H9 (cell line): ENCODE data around the gene ELAVL1. TPM values are rescaled to one million over a fixed set of nuclear protein-coding genes. Genes with fewer than 3 reads are reported as not detected.

Experiments used
- DNase-seq: peaks from one replicate; pipeline ENCODE4 v3.0.0-alpha.2; 2017
- H2AFZ ChIP-seq: one replicate; pipeline ENCODE4 v1.6.1; 2013; ENCODE audit warnings: mild to moderate bottlenecking, low read length, control low read depth, moderate library complexity
- H2AK5ac ChIP-seq: 2 replicates; pipeline ENCODE4 v1.6.1; 2013; ENCODE audit warnings: low read length, control low read depth, mixed read lengths; ENCODE audit not compliant: insufficient read length
- H2BK120ac ChIP-seq: one replicate; pipeline ENCODE4 v1.6.1; 2013; ENCODE audit warnings: low read depth, mild to moderate bottlenecking, low read length, control low read depth, inconsistent platforms; ENCODE audit not compliant: poor library complexity, severe bottlenecking
- H2BK12ac ChIP-seq: 2 replicates; pipeline ENCODE4 v1.6.1; 2013; ENCODE audit warnings: low read length, control low read depth, mixed read lengths, low read depth; ENCODE audit not compliant: insufficient read length
- H2BK15ac ChIP-seq: 2 replicates; pipeline ENCODE4 v1.6.1; 2013; ENCODE audit warnings: low read depth, low read length, control low read depth
- H2BK20ac ChIP-seq: one replicate; pipeline ENCODE4 v1.6.1; 2013; ENCODE audit warnings: low read depth, mild to moderate bottlenecking, low read length, control low read depth, inconsistent platforms; ENCODE audit not compliant: poor library complexity, severe bottlenecking
- H2BK5ac ChIP-seq: 2 replicates; pipeline ENCODE4 v1.6.1; 2013; ENCODE audit warnings: low read length, control low read depth, mixed read lengths; ENCODE audit not compliant: insufficient read length
- H3K14ac ChIP-seq: 2 replicates; pipeline ENCODE4 v1.6.1; 2013; ENCODE audit warnings: low read length, control low read depth; ENCODE audit not compliant: insufficient read depth
- H3K18ac ChIP-seq: 2 replicates; pipeline ENCODE4 v1.6.1; 2013; ENCODE audit warnings: low read depth, mild to moderate bottlenecking, mixed read lengths, low read length, control low read depth; ENCODE audit not compliant: insufficient read length
- H3K23ac ChIP-seq: 2 replicates; pipeline ENCODE4 v1.6.1; 2013; ENCODE audit warnings: low read length, control low read depth, mixed read lengths, low read depth; ENCODE audit not compliant: insufficient read length
- H3K23me2 ChIP-seq: 2 replicates; pipeline ENCODE4 v1.6.1; 2013; ENCODE audit warnings: low read depth, mild to moderate bottlenecking, mixed read lengths, low read length, control low read depth; ENCODE audit not compliant: insufficient read length, poor library complexity, severe bottlenecking
- H3K27ac ChIP-seq: 2 replicates; pipeline ENCODE4 v1.5.1; 2013; ENCODE audit warnings: low read length, control low read depth, mixed read lengths, low read depth; ENCODE audit not compliant: insufficient read length
- H3K27me3 ChIP-seq: 2 replicates; pipeline ENCODE4 v1.6.1; 2013; ENCODE audit warnings: low read length, control low read depth, inconsistent platforms; ENCODE audit not compliant: insufficient read depth
- H3K4ac ChIP-seq: 2 replicates; pipeline ENCODE4 v1.6.1; 2013; ENCODE audit warnings: low read depth, mild to moderate bottlenecking, control low read depth, inconsistent platforms, low read length, moderate library complexity
- H3K4me1 ChIP-seq: 2 replicates; pipeline ENCODE4 v1.6.1; 2013; ENCODE audit warnings: low read length, control low read depth, inconsistent platforms; ENCODE audit not compliant: insufficient read depth
- H3K4me2 ChIP-seq: 2 replicates; pipeline ENCODE4 v1.6.1; 2013; ENCODE audit warnings: low read length, control low read depth, mixed read lengths; ENCODE audit not compliant: insufficient read length, insufficient read depth
- H3K56ac ChIP-seq: 2 replicates; pipeline ENCODE4 v1.6.1; 2013; ENCODE audit warnings: low read depth, mild to moderate bottlenecking, mixed read lengths, low read length, control low read depth; ENCODE audit not compliant: insufficient read length
- H3K79me1 ChIP-seq: 2 replicates; pipeline ENCODE4 v1.6.1; 2013; ENCODE audit warnings: low read depth, mild to moderate bottlenecking, moderate library complexity, low read length, control low read depth, inconsistent platforms; ENCODE audit not compliant: insufficient read depth, poor library complexity, severe bottlenecking
- H3K79me2 ChIP-seq: 2 replicates; pipeline ENCODE4 v1.6.1; 2013; ENCODE audit warnings: low read length, control low read depth, inconsistent platforms; ENCODE audit not compliant: insufficient read depth
- H3K9ac ChIP-seq: 2 replicates; pipeline ENCODE4 v1.6.1; 2013; ENCODE audit warnings: low read length, control low read depth, mixed read lengths; ENCODE audit not compliant: insufficient read length; ENCODE audit errors: extremely low read depth
- H3K9me3 ChIP-seq: one replicate; pipeline ENCODE4 v1.6.1; 2013; ENCODE audit warnings: low read depth, low read length, inconsistent platforms; ENCODE audit not compliant: control insufficient read depth
- H3T11ph ChIP-seq: one replicate; pipeline ENCODE4 v1.6.1; 2013; ENCODE audit warnings: mild to moderate bottlenecking, low read length, control low read depth, inconsistent platforms
- H4K20me1 ChIP-seq: one replicate; pipeline ENCODE4 v1.6.1; 2013; ENCODE audit not compliant: control insufficient read depth, insufficient read length, insufficient read depth
- H4K5ac ChIP-seq: 2 replicates; pipeline ENCODE4 v1.6.1; 2013; ENCODE audit warnings: low read depth, mild to moderate bottlenecking, mixed read lengths, low read length, control low read depth; ENCODE audit not compliant: insufficient read length
- H4K8ac ChIP-seq: replicated peaks from 2 replicates; pipeline ENCODE4 v1.6.1; 2013; ENCODE audit warnings: low read length, control low read depth, mixed read lengths, low read depth; ENCODE audit not compliant: insufficient read length
- H4K91ac ChIP-seq: 2 replicates; pipeline ENCODE4 v1.6.1; 2013; ENCODE audit warnings: low read depth, mild to moderate bottlenecking, moderate library complexity, mixed read lengths, low read length, control low read depth; ENCODE audit not compliant: insufficient read length
- H3K27ac Mint-ChIP-seq, 3 experiments: 2 replicates in 2 of 3; 3 replicates in 1 of 3; pipeline ENCODE4 v1.8.0; 2020 to 2021; ENCODE audit warnings: mixed read lengths in 3 of 3, mild to moderate bottlenecking in 1 of 3, moderate library complexity in 1 of 3
- H3K27me3 Mint-ChIP-seq: 2 replicates; pipeline ENCODE4 v1.8.0; 2021; ENCODE audit warnings: low read depth, mild to moderate bottlenecking, moderate library complexity, mixed read lengths
- H3K36me3 Mint-ChIP-seq, 3 experiments: 2 replicates in 2 of 3; 3 replicates in 1 of 3; pipeline ENCODE4 v1.8.0; 2020 to 2021; ENCODE audit warnings: low read depth in 3 of 3, mixed read lengths in 3 of 3; ENCODE audit not compliant: insufficient read depth in 1 of 3
- H3K4me1 Mint-ChIP-seq, 2 experiments: 2 replicates each; pipeline ENCODE4 v1.8.0; 2020; ENCODE audit warnings: mixed read lengths in 2 of 2
- H3K4me3 Mint-ChIP-seq, 2 experiments: 2 replicates in 1 of 2; 3 replicates in 1 of 2; pipeline ENCODE4 v1.8.0; 2020 to 2021; ENCODE audit warnings: mild to moderate bottlenecking in 2 of 2, mixed read lengths in 2 of 2, moderate library complexity in 1 of 2
- H3K9me3 Mint-ChIP-seq, 2 experiments: 2 replicates in 1 of 2; 3 replicates in 1 of 2; pipeline ENCODE4 v1.8.0; 2020; ENCODE audit warnings: mild to moderate bottlenecking in 2 of 2, mixed read lengths in 2 of 2, moderate library complexity in 1 of 2
- CTCF ChIP-seq: fragments of 200-600 bp; sonication (generic); conservative IDR thresholded peaks from 3 replicates; pipeline ENCODE4 v1.8.0; 2021; ENCODE audit warnings: antibody characterized with exemption, mild to moderate bottlenecking
- WGBS: extraction: QIAGEN DNeasy Blood & Tissue Kit; methylation state at CpG from one replicate; pipeline ENCODE4 v1.1.7; 2013; ENCODE audit warnings: missing lambda C conversion rate, low lambda C conversion rate, mixed read lengths; ENCODE audit not compliant: insufficient read length; ENCODE audit errors: extremely low coverage; 5-methylcytosine and 5-hydroxymethylcytosine counted together
- total RNA-seq: library from RNA; stranded (reverse); gene quantifications from 2 replicates; pipeline ENCODE4 v1.2.1, GENCODE V29; 2021

The ELAVL1 gene
- total RNA-seq, 1 experiment from 2014 or later, result 149 TPM

GRCh38 chr19:7977021-7977722, 28.3 kb downstream of the ELAVL1 start:
- no peaks in the 10 kb centered on the region for H3K27me3 ChIP-seq
- Mint-ChIP-seq H3K27me3 (no peaks in the 10 kb centered on the region), H3K36me3 (peaks cover 38 to 79% (median 74%) of the 10 kb centered on the region in 3 experiments), H3K4me1 (no peaks in the 10 kb centered on the region), H3K9me3 (no peaks in the 10 kb centered on the region), H3K4me3 (no peak overlapping the region), H3K27ac (no peak overlapping the region)
- H3T11ph ChIP-seq, result no peak overlapping the region
- no peaks in the 10 kb centered on the region for H3K4me1 ChIP-seq
- peaks cover 3% of the 10 kb centered on the region for H4K20me1 ChIP-seq
- H3K9me3 ChIP-seq, result no peaks in the 10 kb centered on the region
- H3K79me2 ChIP-seq, result no peaks in the 10 kb centered on the region
- no peak overlapping the region for H2BK15ac ChIP-seq
- H2AK5ac ChIP-seq, result no peak overlapping the region
- H3K9ac ChIP-seq, result no peak overlapping the region
- no peak for TF ChIP-seq CTCF
- H2BK5ac ChIP-seq, result no peak overlapping the region
- no peak overlapping the region for H3K4ac ChIP-seq
- H3K56ac ChIP-seq, result no peak overlapping the region
- H4K8ac ChIP-seq, result no peak overlapping the region
- H2BK20ac ChIP-seq, result no peak overlapping the region
- H2AFZ ChIP-seq, result no peak overlapping the region
- no peak overlapping the region for H3K27ac ChIP-seq
- no peak overlapping the region for H3K14ac ChIP-seq
- no peak overlapping the region for H3K4me2 ChIP-seq
- no peak overlapping the region for H3K18ac ChIP-seq
- no peaks in the 10 kb centered on the region for H3K79me1 ChIP-seq
- no peak overlapping the region for H4K5ac ChIP-seq
- H3K23me2 ChIP-seq, result no peaks in the 10 kb centered on the region
- no peak overlapping the region for H2BK12ac ChIP-seq
- no peak for DNase-seq
- no peak overlapping the region for H3K23ac ChIP-seq
- no peak overlapping the region for H2BK120ac ChIP-seq
- WGBS, result no CpG with 5 or more reads among the region's 15 CpGs
- no peak overlapping the region for H4K91ac ChIP-seq
